DOHH2 (cell line): ENCODE measurements around the gene LIN54.

Source experiments
- CTCF ChIP-seq: fragments of 200-600 bp; sonication (generic); IDR thresholded peaks from one replicate; pipeline ENCODE4 v1.5.1; 2014; ENCODE audit warnings: antibody characterized with exemption, mild to moderate bottlenecking, low read depth, low read length; ENCODE audit not compliant: poor library complexity, severe bottlenecking
- EZH2phosphoT487 ChIP-seq: fragments of 200-600 bp; sonication (generic); IDR thresholded peaks from 2 replicates; pipeline ENCODE4 v1.6.1; 2017; ENCODE audit warnings: borderline replicate concordance, mild to moderate bottlenecking, antibody characterized with exemption, low read length, moderate library complexity, mixed read lengths

- TF ChIP-seq CTCF (no peak), EZH2phosphoT487 (no peak)
Measured at GRCh38 chr4:82965763-82966162, 44.9 kb downstream of the LIN54 start.
